HG03521 (cell line): ENCODE data around the gene CCRL2.
A peak's percentile ranks its signal among the peaks of the same experiment; 100 is the strongest.

Experiments
- ATAC-seq: cut with Tn5 transposase; IDR thresholded peaks from one replicate; pipeline ENCODE4 v1.9.1; 2021; ENCODE audit warnings: mild to moderate bottlenecking, moderate library complexity; ENCODE audit not compliant: unreplicated experiment

The CCRL2 gene

DNA sequence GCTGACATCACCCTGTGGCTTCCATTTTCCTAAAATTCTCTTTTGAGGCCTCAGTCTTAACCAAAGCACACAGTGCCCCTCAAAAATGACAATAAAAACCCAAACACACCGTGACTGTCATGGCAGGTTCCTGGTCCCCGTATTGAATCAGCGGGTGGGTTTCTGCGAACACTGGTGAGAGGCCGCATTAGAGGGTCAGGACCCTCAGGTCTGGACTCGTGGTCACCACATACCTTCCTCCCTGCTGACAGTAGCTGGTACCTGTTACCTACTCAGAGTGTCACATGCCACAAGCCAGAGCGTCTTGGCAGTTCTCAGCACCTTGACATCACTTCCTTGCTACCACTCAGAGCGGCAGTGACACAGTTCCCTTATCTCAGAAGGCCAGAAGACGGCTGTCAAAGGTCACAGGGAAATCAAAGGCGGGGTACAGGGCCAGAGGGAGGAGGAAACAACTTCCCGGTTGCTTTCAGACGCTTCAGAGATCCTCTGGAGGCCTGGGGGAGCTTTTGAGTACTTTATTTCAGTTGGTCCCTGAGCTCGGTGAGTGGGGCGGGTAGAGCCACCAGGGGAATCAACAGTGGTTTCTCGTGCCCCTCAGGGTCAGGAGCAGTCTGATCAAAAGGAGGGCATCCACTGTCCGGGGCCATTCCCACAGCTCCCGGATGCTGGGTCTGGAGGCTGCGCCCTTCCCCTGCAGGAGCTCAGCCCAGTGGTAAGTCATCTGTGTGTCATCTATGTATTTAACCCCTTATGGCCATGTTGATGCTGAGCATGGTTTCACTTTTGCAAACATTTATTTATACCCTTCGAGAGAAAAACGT is at the start of gene CCRL2, which contains the start of gene CCR5AS:
CCRL2 (plus strand) TSS at position 472 of the 824 bp plus-strand sequence. CDS start 821 bp downstream, outside the sequence.
CCR5AS (minus strand) TSS at position 279 of the 824 bp plus-strand sequence.
- ATAC-seq = no peak

- no peak for ATAC-seq
Measured at GRCh38 chr3:46358466-46358865, 48.6 kb upstream of the CCRL2 start.

- ATAC-seq = no peak
Measured at GRCh38 chr3:46359733-46360493, 47.1 kb upstream of the CCRL2 start.

GRCh38 chr3:46360907-46361306 is 46.2 kb upstream of the CCRL2 start:
- no peak for ATAC-seq

DNA sequence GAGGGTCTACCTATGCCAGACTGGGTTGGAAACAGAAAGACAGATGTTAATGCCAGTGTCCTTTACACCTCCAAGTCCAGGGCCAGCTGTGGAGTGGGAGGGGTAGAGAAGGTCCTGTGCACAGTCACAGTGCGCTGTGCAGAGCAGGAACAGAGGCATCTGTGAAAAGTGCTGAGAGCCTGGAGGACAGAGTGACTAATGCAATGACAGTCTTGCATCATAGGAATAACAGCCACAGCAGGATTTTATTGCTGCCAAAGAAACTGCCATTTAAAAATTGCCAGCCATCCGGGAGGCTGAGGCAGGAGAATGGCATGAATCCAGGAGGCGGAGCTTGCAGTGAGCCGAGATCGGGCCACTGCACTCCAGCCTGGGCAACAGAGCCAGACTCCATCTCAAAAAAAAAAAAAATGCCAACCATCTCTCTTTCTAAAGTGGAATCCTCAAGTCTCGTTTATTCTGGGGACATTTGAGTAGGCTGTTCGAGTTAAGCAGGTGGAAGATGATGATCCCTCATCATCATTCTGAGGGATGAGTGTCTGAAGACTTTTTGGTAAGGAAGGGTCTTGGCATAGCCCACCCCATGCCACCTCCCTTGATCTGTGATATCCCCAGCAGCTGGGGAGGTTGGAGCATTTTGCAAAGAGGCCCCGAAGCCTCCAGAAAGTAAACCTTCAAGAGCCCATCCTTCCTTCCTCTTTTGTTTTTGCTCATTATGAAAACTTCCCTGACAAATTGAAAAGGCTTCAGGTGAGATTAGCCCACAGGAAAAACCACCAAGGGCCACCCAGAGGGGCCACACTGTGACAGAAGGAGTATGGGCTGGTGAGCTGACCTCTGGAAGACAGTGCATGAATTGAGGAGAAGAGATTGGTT is 45.4 kb upstream of the CCRL2 start:
- ATAC-seq = no peak

DNA sequence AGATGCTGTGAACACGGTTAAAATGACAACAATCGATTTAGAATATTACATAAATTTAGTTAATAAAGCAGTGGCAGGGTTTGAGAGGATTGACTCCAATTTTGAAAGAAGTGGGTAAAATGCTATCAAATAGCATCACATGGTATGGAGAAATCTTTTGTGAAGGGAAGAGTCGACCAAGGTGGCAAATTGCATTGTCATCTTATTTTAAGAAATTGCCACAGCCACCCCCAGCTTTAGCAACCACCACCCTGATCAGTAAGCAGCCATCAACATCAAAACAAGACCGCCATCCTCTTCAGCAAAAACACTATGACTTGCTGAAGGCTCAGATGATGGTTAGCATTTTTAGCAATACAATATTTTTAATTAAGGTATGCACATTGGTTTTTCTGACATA is 42.0 kb upstream of the CCRL2 start:
- no peak for ATAC-seq

GRCh38 chr3:46365737-46366524 is 41.1 kb upstream of the CCRL2 start:
- no peak for ATAC-seq

- ATAC-seq = no peak
Measured at GRCh38 chr3:46367811-46368210, 39.2 kb upstream of the CCRL2 start.

DNA sequence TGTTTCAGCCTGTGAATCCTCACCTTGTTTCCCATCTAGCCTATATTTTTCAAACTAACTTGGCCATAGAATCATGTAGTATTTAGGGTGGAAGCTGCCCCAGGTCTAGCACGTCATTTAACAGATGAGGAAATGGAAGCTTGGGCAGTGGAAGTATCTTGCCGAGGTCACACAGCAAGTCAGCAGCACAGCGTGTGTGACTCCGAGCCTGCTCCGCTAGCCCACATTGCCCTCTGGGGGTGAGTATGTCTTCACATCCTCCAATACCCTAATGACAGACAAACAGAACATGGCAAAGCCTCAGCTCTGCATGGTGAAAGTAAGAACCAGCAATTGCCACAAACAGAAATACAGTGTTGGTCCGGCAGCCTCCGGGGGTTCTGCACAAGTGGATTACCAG is 38.5 kb upstream of the CCRL2 start:
- ATAC-seq = no peak

- ATAC-seq = no peak
Measured at GRCh38 chr3:46369151-46369550, 37.9 kb upstream of the CCRL2 start.

DNA sequence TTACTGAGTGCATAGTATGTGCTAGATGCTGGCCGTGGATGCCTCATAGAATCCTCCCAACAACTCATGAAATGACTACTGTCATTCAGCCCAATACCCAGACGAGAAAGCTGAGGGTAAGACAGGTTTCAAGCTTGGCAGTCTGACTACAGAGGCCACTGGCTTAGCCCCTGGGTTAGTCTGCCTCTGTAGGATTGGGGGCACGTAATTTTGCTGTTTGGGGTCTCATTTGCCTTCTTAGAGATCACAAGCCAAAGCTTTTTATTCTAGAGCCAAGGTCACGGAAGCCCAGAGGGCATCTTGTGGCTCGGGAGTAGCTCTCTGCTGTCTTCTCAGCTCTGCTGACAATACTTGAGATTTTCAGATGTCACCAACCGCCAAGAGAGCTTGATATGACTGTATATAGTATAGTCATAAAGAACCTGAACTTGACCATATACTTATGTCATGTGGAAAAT is 37.4 kb upstream of the CCRL2 start:
- ATAC-seq = peak; percentile 54

- no peak for ATAC-seq
Measured at GRCh38 chr3:46370839-46371518, 36.1 kb upstream of the CCRL2 start, which contains the start of gene CCR5. Gene CCR5, plus strand, starts transcription at chr3:46370946. Its CDS starts 1,957 bp downstream, at chr3:46372903.

DNA sequence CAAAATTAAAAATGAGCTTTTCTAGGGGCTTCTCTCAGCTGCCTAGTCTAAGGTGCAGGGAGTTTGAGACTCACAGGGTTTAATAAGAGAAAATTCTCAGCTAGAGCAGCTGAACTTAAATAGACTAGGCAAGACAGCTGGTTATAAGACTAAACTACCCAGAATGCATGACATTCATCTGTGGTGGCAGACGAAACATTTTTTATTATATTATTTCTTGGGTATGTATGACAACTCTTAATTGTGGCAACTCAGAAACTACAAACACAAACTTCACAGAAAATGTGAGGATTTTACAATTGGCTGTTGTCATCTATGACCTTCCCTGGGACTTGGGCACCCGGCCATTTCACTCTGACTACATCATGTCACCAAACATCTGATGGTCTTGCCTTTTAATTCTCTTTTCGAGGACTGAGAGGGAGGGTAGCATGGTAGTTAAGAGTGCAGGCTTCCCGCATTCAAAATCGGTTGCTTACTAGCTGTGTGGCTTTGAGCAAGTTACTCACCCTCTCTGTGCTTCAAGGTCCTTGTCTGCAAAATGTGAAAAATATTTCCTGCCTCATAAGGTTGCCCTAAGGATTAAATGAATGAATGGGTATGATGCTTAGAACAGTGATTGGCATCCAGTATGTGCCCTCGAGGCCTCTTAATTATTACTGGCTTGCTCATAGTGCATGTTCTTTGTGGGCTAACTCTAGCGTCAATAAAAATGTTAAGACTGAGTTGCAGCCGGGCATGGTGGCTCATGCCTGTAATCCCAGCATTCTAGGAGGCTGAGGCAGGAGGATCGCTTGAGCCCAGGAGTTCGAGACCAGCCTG is 35.3 kb upstream of the CCRL2 start:
- no peak for ATAC-seq

- ATAC-seq = no peak
Measured at GRCh38 chr3:46372492-46373359, 34.3 kb upstream of the CCRL2 start.

GRCh38 chr3:46374755-46375154 is 32.3 kb upstream of the CCRL2 start:
- ATAC-seq = no peak

DNA sequence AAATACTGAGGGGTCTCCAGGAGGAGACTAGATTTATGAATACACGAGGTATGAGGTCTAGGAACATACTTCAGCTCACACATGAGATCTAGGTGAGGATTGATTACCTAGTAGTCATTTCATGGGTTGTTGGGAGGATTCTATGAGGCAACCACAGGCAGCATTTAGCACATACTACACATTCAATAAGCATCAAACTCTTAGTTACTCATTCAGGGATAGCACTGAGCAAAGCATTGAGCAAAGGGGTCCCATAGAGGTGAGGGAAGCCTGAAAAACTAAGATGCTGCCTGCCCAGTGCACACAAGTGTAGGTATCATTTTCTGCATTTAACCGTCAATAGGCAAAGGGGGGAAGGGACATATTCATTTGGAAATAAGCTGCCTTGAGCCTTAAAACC is 31.8 kb upstream of the CCRL2 start:
- no peak for ATAC-seq

DNA sequence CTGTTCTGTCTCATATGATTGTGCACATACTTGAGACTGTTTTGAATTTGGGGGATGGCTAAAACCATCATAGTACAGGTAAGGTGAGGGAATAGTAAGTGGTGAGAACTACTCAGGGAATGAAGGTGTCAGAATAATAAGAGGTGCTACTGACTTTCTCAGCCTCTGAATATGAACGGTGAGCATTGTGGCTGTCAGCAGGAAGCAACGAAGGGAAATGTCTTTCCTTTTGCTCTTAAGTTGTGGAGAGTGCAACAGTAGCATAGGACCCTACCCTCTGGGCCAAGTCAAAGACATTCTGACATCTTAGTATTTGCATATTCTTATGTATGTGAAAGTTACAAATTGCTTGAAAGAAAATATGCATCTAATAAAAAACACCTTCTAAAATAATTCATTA is 31.2 kb upstream of the CCRL2 start:
- no peak for ATAC-seq
